Common myeloid progenitor, CD34-positive (primary cell): ENCODE data around the gene NDUFS3. TPM values are rescaled to one million over a fixed set of nuclear protein-coding genes. Genes with fewer than 3 reads are reported as not detected.
"Not testable (repeated sequence)": the region's sequence is repeated elsewhere in the genome, so short reads cannot be mapped to it uniquely, and the experiment has no call there.

Experiments used
- CTCF ChIA-PET: fragments of 350-600 bp; sonication (Branson Sonifier 250); formaldehyde crosslinking; loops from one replicate; lab custom pipeline; 2021; ENCODE audit warnings: antibody characterized with exemption; lab: Charles Lee
- POLR2A ChIA-PET: fragments of 350-600 bp; sonication (Branson Sonifier 250); formaldehyde crosslinking; loops from one replicate; lab custom pipeline; 2021; ENCODE audit warnings: antibody characterized with exemption; lab: Charles Lee
- DNase-seq, 3 donors: peaks; one replicate each; pipeline versions ENCODE4 v3.0.0 to v3.0.0-alpha.2; 2013
- H3K27ac ChIP-seq, 2 experiments: 1 replicate in 1 of 2; 2 replicates in 1 of 2; pipeline ENCODE4 v1.7.0; 2013; ENCODE audit warnings: inconsistent platforms in 2 of 2, low read length in 2 of 2, mild to moderate bottlenecking in 2 of 2, low read depth in 1 of 2, moderate library complexity in 1 of 2; ENCODE audit not compliant: severe bottlenecking in 2 of 2, insufficient read depth in 1 of 2, poor library complexity in 1 of 2
- H3K27me3 ChIP-seq, 5 experiments: replicated peaks in 2 of 5; 1 replicate in 3 of 5; 2 replicates in 2 of 5; pipeline versions ENCODE4 v1.6.1 to v1.7.0; 2013; ENCODE audit warnings: low read length in 4 of 5, mild to moderate bottlenecking in 2 of 5, moderate library complexity in 2 of 5, inconsistent platforms in 1 of 5; ENCODE audit not compliant: insufficient read depth in 5 of 5, control insufficient read depth in 4 of 5
- H3K36me3 ChIP-seq, 4 experiments: 1 replicate in 2 of 4; 2 replicates in 2 of 4; pipeline versions ENCODE4 v1.6.1 to v1.7.0; 2013; ENCODE audit warnings: low read length in 3 of 4, control low read depth in 1 of 4, mild to moderate bottlenecking in 1 of 4; ENCODE audit not compliant: control insufficient read depth in 4 of 4, insufficient read depth in 4 of 4
- H3K4me1 ChIP-seq, 4 experiments: 1 replicate in 3 of 4; 2 replicates in 1 of 4; pipeline versions ENCODE4 v1.6.1 to v1.7.1; 2013; ENCODE audit warnings: low read length in 3 of 4, mild to moderate bottlenecking in 3 of 4, control low read depth in 1 of 4, inconsistent platforms in 1 of 4, moderate library complexity in 1 of 4; ENCODE audit not compliant: control insufficient read depth in 4 of 4, insufficient read depth in 4 of 4; ENCODE audit errors: control extremely low read depth in 1 of 4
- H3K4me3 ChIP-seq, 7 experiments: 1 replicate in 4 of 7; 2 replicates in 3 of 7; pipeline versions ENCODE4 v1.5.1 to v1.7.0; 2013; ENCODE audit warnings: mild to moderate bottlenecking in 7 of 7, low read length in 6 of 7, moderate library complexity in 6 of 7, inconsistent platforms in 2 of 7, low read depth in 2 of 7, control low read depth in 1 of 7; ENCODE audit not compliant: insufficient read depth in 4 of 7, control insufficient read depth in 1 of 7; ENCODE audit errors: extremely low read depth in 1 of 7
- H3K9me3 ChIP-seq, 5 experiments: 1 replicate in 4 of 5; 2 replicates in 1 of 5; pipeline versions ENCODE4 v1.6.1 to v1.7.1; 2013; ENCODE audit warnings: low read length in 4 of 5, mild to moderate bottlenecking in 2 of 5, inconsistent platforms in 1 of 5, low read depth in 1 of 5, moderate library complexity in 1 of 5; ENCODE audit not compliant: control insufficient read depth in 4 of 5, insufficient read depth in 2 of 5; ENCODE audit errors: control extremely low read depth in 1 of 5
- WGBS: methylation state at CpG from one replicate; pipeline ENCODE4 v1.1.5; 2013; ENCODE audit not compliant: insufficient coverage; 5-methylcytosine and 5-hydroxymethylcytosine counted together
- polyA plus RNA-seq: library from polyadenylated mRNA; unstranded; fragments of 120-200 nt; gene quantifications from one replicate; pipeline ENCODE4 v1.2.1, GENCODE V29; 2013

NDUFS3 gene
- polyA plus RNA-seq: 90.6 TPM

DNA sequence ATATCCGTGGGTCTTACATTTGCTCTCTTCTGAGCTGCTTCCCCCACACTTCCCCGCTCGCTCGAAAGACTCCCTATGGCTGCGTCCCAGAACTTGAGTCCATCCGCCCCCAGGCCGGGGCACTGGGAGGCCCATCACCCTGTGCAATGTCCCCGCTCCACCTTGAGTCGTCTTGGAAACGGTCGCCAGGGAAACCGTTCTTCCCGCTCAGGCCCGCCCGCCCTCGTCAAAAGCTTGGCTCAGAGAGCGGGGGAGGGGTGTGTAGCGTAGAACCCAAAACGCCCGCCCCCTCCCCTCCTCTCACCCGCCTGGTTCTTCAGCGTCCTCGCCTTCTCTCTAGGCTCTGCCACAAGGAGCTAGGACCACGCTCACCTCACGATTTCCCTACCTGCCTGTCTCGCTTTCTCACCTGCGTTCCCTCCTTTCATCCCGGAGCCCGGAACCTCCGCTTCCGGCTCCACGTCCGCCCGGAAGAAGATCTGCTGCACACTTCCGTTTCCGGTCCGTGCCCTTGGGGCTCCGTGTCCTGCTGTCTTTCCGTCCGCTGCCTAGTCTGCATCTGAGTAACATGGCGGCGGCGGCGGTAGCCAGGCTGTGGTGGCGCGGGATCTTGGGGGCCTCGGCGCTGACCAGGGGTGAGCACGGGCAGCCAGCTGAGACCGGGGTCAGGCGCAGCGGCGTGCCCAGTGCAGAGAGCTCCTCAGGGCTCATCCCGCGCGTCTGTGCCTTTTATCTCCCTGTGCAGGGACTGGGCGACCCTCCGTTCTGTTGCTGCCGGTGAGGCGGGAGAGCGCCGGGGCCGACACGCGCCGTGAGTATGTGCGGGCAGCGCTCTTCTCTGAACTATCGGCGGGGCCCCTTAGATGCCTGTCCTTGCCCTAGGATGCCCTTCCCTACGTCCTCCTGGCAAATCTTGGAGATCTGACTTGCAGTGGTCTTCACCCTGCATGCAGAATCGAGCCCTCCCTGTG, at the start of gene NDUFS3, which contains the start of gene KBTBD4:
Gene NDUFS3, plus strand, starts transcription at position 551 of the 971 bp plus-strand sequence. Its CDS starts 18 bp downstream, at position 569.
Gene KBTBD4, minus strand, starts transcription at position 447 of the 971 bp plus-strand sequence. Its CDS starts 19 bp downstream, at position 428.
- DNase-seq: peak; percentile 90 to 95 (median 94)
- peaks cover under 1 to 57% (median 39%) of the 10 kb centered on the region in 4 experiments for H3K36me3 ChIP-seq
- no peaks in the 10 kb centered on the region for H3K27me3 ChIP-seq
- CTCF ChIA-PET: interaction anchor here (0.6 to 1.9 kb wide), 6 partner anchors 9 to 1175 kb away, joined by 3 to 12 read pairs (median 6); no protein-coding TSS in a partner anchor
- H3K27ac ChIP-seq: peak within 1 kb of the TSS; percentile 72 to 92
- 0% methylated on average over 64 of the region's 72 CpGs for WGBS
- POLR2A ChIA-PET: interaction anchor here (0.6 to 2.0 kb wide), 5 partner anchors 7 to 85 kb away, joined by 3 to 11 read pairs (median 3); partner anchors contain the start of genes FAM180B and PTPMT1
- H3K4me3 ChIP-seq: peak within 1 kb of the TSS; percentile 85 to 99 (median 96)
- peaks cover 6 to 28% (median 21%) of the 10 kb centered on the region in 4 experiments for H3K4me1 ChIP-seq
- no peaks in the 10 kb centered on the region for H3K9me3 ChIP-seq

- Histone ChIP-seq H3K4me3 (no peak overlapping the region), H3K36me3 (peaks cover 4 to 7% (median 5%) of the 10 kb centered on the region in 4 experiments), H3K27me3 (no peaks in the 10 kb centered on the region), H3K9me3 (no peaks in the 10 kb centered on the region), H3K4me1 (peaks cover 0 to 18% (median 13%) of the 10 kb centered on the region in 4 experiments), H3K27ac (peak overlapping the region; percentile 25 to 33)
- ChIA-PET CTCF (interaction anchor here (2.6 kb wide), 1 partner anchor 11 kb away, joined by 13 read pairs; no protein-coding TSS in a partner anchor), POLR2A (no interaction called here)
- WGBS: no CpG with 5 or more reads among the region's 4 CpGs
- no peak for DNase-seq
Observed at GRCh38 chr11:47529951-47530350, 48.9 kb upstream of the NDUFS3 start.

- H3K9me3 ChIP-seq, POLR2A ChIA-PET, H3K36me3 ChIP-seq, DNase-seq, H3K27me3 ChIP-seq, H3K4me3 ChIP-seq: not testable (repeated sequence)
- Histone ChIP-seq H3K4me1 (peaks cover 0 to 14% (median 7%) of the 10 kb centered on the region in 4 experiments), H3K27ac (peak overlapping the region in 1 of 2 experiments; percentile 25)
- 92% methylated on average over 9 of the region's 9 CpGs for WGBS
- CTCF ChIA-PET: interaction anchor here (2.6 kb wide), 1 partner anchor 10 kb away, joined by 13 read pairs; no protein-coding TSS in a partner anchor
Observed at GRCh38 chr11:47530721-47531120, 48.2 kb upstream of the NDUFS3 start.

- H3K9me3 ChIP-seq: no peaks in the 10 kb centered on the region
- H3K36me3 ChIP-seq: peaks cover 4 to 10% (median 9%) of the 10 kb centered on the region in 4 experiments
- ChIA-PET CTCF (interaction anchor here (1.1 to 4.1 kb wide), 7 partner anchors 8 to 85 kb away, joined by 3 to 20 read pairs (median 7); partner anchors contain the start of gene CELF1), POLR2A (interaction anchor here (0.6 kb wide), 1 partner anchor 114 kb away, joined by 3 read pairs; no protein-coding TSS in a partner anchor)
- WGBS: 96% methylated on average over 3 of the region's 3 CpGs
- no peaks in the 10 kb centered on the region for H3K27me3 ChIP-seq
- DNase-seq: no peak
- H3K4me3 ChIP-seq: no peak overlapping the region
- peak overlapping the region in 1 of 2 experiments; percentile 80 for H3K27ac ChIP-seq
- peaks cover 0 to 13% (median 6%) of the 10 kb centered on the region in 4 experiments for H3K4me1 ChIP-seq
Observed at GRCh38 chr11:47531666-47532065, 47.2 kb upstream of the NDUFS3 start.

GRCh38 chr11:47532597-47533213, 46.2 kb upstream of the NDUFS3 start:
- H3K9me3 ChIP-seq: no peaks in the 10 kb centered on the region
- peak overlapping the region; percentile 62 to 80 for H3K27ac ChIP-seq
- ChIA-PET CTCF (interaction anchor here (1.0 to 4.1 kb wide), 9 partner anchors 9 to 84 kb away, joined by 3 to 20 read pairs (median 4); partner anchors contain the start of gene CELF1), POLR2A (interaction anchor here (0.6 kb wide), 1 partner anchor 11 kb away, joined by 4 read pairs; no protein-coding TSS in a partner anchor)
- H3K27me3 ChIP-seq: no peaks in the 10 kb centered on the region
- peaks cover 4 to 10% (median 9%) of the 10 kb centered on the region in 4 experiments for H3K36me3 ChIP-seq
- DNase-seq: peak; percentile 32 to 83 (median 81)
- H3K4me3 ChIP-seq: no peak overlapping the region
- peaks cover 0 to 15% (median 6%) of the 10 kb centered on the region in 4 experiments for H3K4me1 ChIP-seq
- WGBS: 100% methylated on average over 1 of the region's 2 CpGs

- H3K4me1 ChIP-seq: peaks cover 0 to 16% (median 6%) of the 10 kb centered on the region in 4 experiments
- H3K36me3 ChIP-seq: peaks cover 2 to 8% (median 7%) of the 10 kb centered on the region in 4 experiments
- peak in 1 of 3 donors; percentile 15 for DNase-seq
- peak overlapping the region in 1 of 2 experiments; percentile 80 for H3K27ac ChIP-seq
- no peaks in the 10 kb centered on the region for H3K27me3 ChIP-seq
- no peak overlapping the region for H3K4me3 ChIP-seq
- ChIA-PET POLR2A (no interaction called here), CTCF (interaction anchor here (1.1 to 4.1 kb wide), 5 partner anchors 10 to 55 kb away, joined by 3 to 20 read pairs (median 6); no protein-coding TSS in a partner anchor)
- 80% methylated on average over 1 of the region's 2 CpGs for WGBS
- no peaks in the 10 kb centered on the region for H3K9me3 ChIP-seq
Observed at GRCh38 chr11:47533690-47534151, 45.2 kb upstream of the NDUFS3 start.
